GM12872 (cell line): ENCODE measurements around the gene TRIM50.

Experiments
- CTCF ChIP-seq: IDR thresholded peaks from 3 replicates; pipeline ENCODE4 v1.5.1; 2011; ENCODE audit warnings: low read depth, mild to moderate bottlenecking, low read length, moderate library complexity; ENCODE audit not compliant: insufficient read depth

TRIM50 gene

GRCh38 chr7:73330772-73331171 is 2.9 kb upstream of the TRIM50 start:
- no peak for TF ChIP-seq CTCF

DNA sequence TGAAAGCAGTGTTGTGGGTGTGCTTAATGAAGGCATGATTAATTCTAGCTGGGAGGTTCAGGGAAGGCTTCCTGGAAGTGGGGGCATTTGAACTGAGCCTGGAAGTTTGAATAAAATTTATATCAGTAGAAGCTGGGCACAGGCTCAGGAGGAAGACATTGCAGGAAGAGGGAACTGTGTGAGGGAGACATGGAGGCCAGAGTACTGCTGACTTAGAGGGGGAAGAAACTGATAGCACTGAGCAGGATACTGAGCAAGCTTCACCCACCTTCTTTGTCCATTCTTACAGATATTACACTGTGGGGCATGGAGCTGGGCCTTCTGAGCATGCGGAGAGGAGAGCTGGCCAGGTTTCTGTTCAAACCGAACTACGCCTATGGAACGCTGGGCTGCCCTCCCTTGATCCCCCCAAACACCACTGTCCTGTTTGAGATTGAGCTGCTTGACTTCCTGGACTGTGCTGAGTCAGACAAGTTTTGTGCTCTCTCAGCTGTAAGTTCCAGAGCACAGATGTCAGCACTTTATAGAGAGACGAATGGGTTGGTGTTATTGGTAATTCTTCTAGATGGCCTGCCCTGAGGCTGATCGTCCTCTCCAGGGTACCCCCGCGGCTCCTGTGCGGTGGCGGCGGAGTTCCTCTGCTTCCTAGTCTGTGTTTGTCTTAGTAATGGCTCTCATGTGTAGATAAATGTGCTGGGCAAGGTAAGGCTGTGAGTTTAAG is 2.1 kb upstream of the TRIM50 start:
- no peak for TF ChIP-seq CTCF

GRCh38 chr7:73328696-73329095 is 814 bp upstream of the TRIM50 start:
- TF ChIP-seq CTCF: no peak

- TF ChIP-seq CTCF: peak; percentile 80
These were observed 3.6 kb downstream of the TRIM50 start for GRCh38 chr7:73324081-73324845.

DNA sequence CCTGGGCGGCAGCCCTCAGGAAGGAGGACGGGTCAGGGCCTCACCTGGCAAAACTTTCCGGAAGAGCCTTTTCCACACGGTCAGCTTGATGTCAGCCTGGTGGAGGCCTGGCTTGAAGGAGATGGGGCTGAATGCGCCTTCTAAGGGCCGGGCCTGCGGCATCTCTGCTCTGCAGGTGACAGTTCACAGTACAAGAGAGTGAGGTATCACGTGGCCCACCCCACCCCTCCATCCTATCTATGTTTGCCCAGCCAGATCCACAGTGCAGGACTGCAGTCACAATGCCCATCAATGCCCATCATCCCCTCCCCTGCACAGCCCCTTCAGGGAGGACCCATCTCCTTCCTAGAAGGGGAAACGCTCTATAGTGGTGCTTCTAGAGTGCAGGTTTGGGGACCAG is 11.4 kb downstream of the TRIM50 start:
- no peak for TF ChIP-seq CTCF

GRCh38 chr7:73314271-73314670 is 13.6 kb downstream of the TRIM50 start:
- no peak for TF ChIP-seq CTCF

GRCh38 chr7:73313521-73313906 is 14.4 kb downstream of the TRIM50 start:
- TF ChIP-seq CTCF: no peak
